ENCODE measurements around the gene STOML2. TPM values are rescaled to one million over a fixed set of nuclear protein-coding genes. Genes with fewer than 3 reads are reported as not detected.

STOML2 gene
- total RNA-seq, 1 donor from 2014 or later: 94.2 TPM

Other genes starting within 250 kb of the STOML2 start
- not detected for gene PHF24, start 144.8 kb downstream of the STOML2 start, total RNA-seq
- gene DNAJB5, start 113.4 kb downstream of the STOML2 start, total RNA-seq: 40.8 TPM
- 96.3 TPM for gene VCP, start 30.5 kb downstream of the STOML2 start, total RNA-seq
- gene FANCG, start 23.2 kb downstream of the STOML2 start, total RNA-seq: 45.4 TPM
- 2.4 TPM for gene PIGO, start 6.5 kb downstream of the STOML2 start, total RNA-seq
- gene ATOSB, start 12.7 kb upstream of the STOML2 start, total RNA-seq: 58.3 TPM
- 26.5 TPM for gene UNC13B, start 58.9 kb upstream of the STOML2 start, total RNA-seq

All from ascending aorta (tissue), 1 donor.